K562 (cell line): ENCODE measurements around the gene TALDO1. TPM values are rescaled to one million over a fixed set of nuclear protein-coding genes. Genes with fewer than 3 reads are reported as not detected.

Experiments
- ATAC-seq: fragments of 200-7000 bp; cut with Tn5 transposase; 3 replicates; pipeline ENCODE4 v1.9.1; 2020; ENCODE audit warnings: moderate library complexity
- BruUV-seq: library from RNA; stranded (reverse); fragments of 400-500 nt; replicated peaks from 2 replicates; lab custom pipeline; 2021; lab: Mats Ljungman, UMichigan
- CTCF ChIA-PET: fragments of 300-600 bp; formaldehyde crosslinking; extraction: SDS; loops from one replicate; lab custom pipeline; 2021; ENCODE audit warnings: low intra/inter-chr PET ratio; lab: Yijun Ruan, JAX
- POLR2A ChIA-PET: fragments of 300-600, 350-650 bp; sonication (Branson Sonifier 250); formaldehyde crosslinking; extraction: SDS; loops from one replicate; lab custom pipeline; 2021; ENCODE audit warnings: antibody characterized with exemption, inconsistent platforms; lab: Yijun Ruan, JAX
- DNase-seq, 4 experiments: peaks; one replicate each; pipeline versions ENCODE4 v3.0.0 to v3.0.0-alpha.2; 2011 to 2018; ENCODE audit warnings: low spot score in 3 of 4, mixed read lengths in 3 of 4; ENCODE audit errors: extremely low read depth in 1 of 4
- FAIRE-seq: peaks from 2 replicates; lab custom pipeline; 2011; peaks lifted over from hg19 to GRCh38; lab: Jason Lieb, UNC
- H2AFZ ChIP-seq: 2 replicates; pipeline ENCODE4 v1.6.0; 2011; ENCODE audit warnings: low read depth, low read length, control low read depth, inconsistent platforms
- H3K27ac ChIP-seq: fragments of 200-600 bp; 3 replicates; pipeline ENCODE4 v1.8.0; 2011; ENCODE audit warnings: low read depth, mild to moderate bottlenecking, control low read depth, inconsistent platforms, low read length, moderate library complexity, mixed read lengths; ENCODE audit errors: extremely low read depth
- H3K27me3 ChIP-seq, 2 experiments: fragments of 300-600 bp in 1 of 2; 2 replicates in 1 of 2; 3 replicates in 1 of 2; pipeline versions ENCODE4 v1.6.0 to v1.8.0; 2011; ENCODE audit warnings: inconsistent platforms in 2 of 2, low read length in 2 of 2, mild to moderate bottlenecking in 1 of 2, mixed read lengths in 1 of 2, moderate library complexity in 1 of 2; ENCODE audit not compliant: control insufficient read depth in 2 of 2, insufficient read depth in 2 of 2
- H3K36me3 ChIP-seq: fragments of 300-600 bp; 3 replicates; pipeline ENCODE4 v1.8.0; 2011; ENCODE audit warnings: mild to moderate bottlenecking, low read length, inconsistent platforms; ENCODE audit not compliant: control insufficient read depth, insufficient read depth
- H3K4me1 ChIP-seq, 2 experiments: fragments of 200-600 bp in 1 of 2; replicated peaks in 1 of 2; 2 replicates in 1 of 2; 3 replicates in 1 of 2; pipeline versions ENCODE4 v1.5.1 to v1.8.0; 2011; ENCODE audit warnings: inconsistent platforms in 2 of 2, low read length in 2 of 2, mild to moderate bottlenecking in 1 of 2, mixed read lengths in 1 of 2, moderate library complexity in 1 of 2; ENCODE audit not compliant: control insufficient read depth in 2 of 2, insufficient read depth in 2 of 2
- H3K4me2 ChIP-seq: 2 replicates; pipeline ENCODE4 v1.6.1; 2011; ENCODE audit warnings: low read length, control low read depth, inconsistent platforms, mixed read lengths; ENCODE audit not compliant: insufficient read depth
- H3K4me3 ChIP-seq: fragments of 200-600 bp; sonication (generic), shearing (Covaris generic); 2 replicates; pipeline ENCODE4 v1.5.1; 2016; ENCODE audit warnings: control low read depth, inconsistent platforms
- H3K79me2 ChIP-seq: fragments of 200-600 bp; 3 replicates; pipeline ENCODE4 v1.8.0; 2011; ENCODE audit warnings: low read length, inconsistent platforms; ENCODE audit not compliant: control insufficient read depth, insufficient read depth
- H3K9ac ChIP-seq, 2 experiments: 2 replicates each; pipeline versions ENCODE4 v1.6.0 to v1.6.1; 2011; ENCODE audit warnings: low read depth in 2 of 2, low read length in 2 of 2, control low read depth in 1 of 2, inconsistent platforms in 1 of 2, mild to moderate bottlenecking in 1 of 2, mixed read lengths in 1 of 2; ENCODE audit not compliant: insufficient read depth in 1 of 2
- H3K9me1 ChIP-seq: one replicate; pipeline ENCODE4 v1.6.0; 2011; ENCODE audit warnings: inconsistent platforms, mild to moderate bottlenecking, low read length, moderate library complexity; ENCODE audit not compliant: control insufficient read depth, insufficient read depth
- H3K9me3 ChIP-seq: replicated peaks from 2 replicates; pipeline ENCODE4 v1.5.1; 2011; ENCODE audit warnings: low read depth, low read length, inconsistent platforms; ENCODE audit not compliant: control insufficient read depth, insufficient read depth
- H4K20me1 ChIP-seq: replicated peaks from 2 replicates; pipeline ENCODE4 v1.6.1; 2011; ENCODE audit warnings: low read length, inconsistent platforms, mixed read lengths; ENCODE audit not compliant: control insufficient read depth, insufficient read depth
- CTCFL ChIP-seq: IDR thresholded peaks from 2 replicates; pipeline ENCODE4 v1.6.1; 2011; ENCODE audit warnings: borderline replicate concordance, low read depth, mild to moderate bottlenecking, moderate library complexity, low read length; ENCODE audit not compliant: insufficient read depth, poor library complexity, severe bottlenecking
- ETV1 ChIP-seq: fragments of 450-650 bp; conservative IDR thresholded peaks from 2 replicates; pipeline ENCODE4 v1.6.1; 2016; ENCODE audit warnings: missing genetic modification characterization, control low read depth, low read depth, missing compliant biosample characterization
- POLR2AphosphoS5 ChIP-seq: IDR thresholded peaks from 2 replicates; pipeline ENCODE4 v1.6.1; 2011; ENCODE audit warnings: mild to moderate bottlenecking, low read depth, low read length, moderate library complexity; ENCODE audit not compliant: control insufficient read depth, insufficient read depth
- RBFOX2 ChIP-seq: fragments of 200-400 bp; formaldehyde crosslinking; IDR thresholded peaks from 2 replicates; pipeline ENCODE4 v1.6.1; 2017; ENCODE audit warnings: low read depth, mild to moderate bottlenecking, low read length, moderate library complexity
- ZNF518B ChIP-seq: fragments of 250-450 bp; sonication (Bioruptor Pico); IDR thresholded peaks from 2 replicates; pipeline ENCODE4 v1.5.0; 2021; ENCODE audit warnings: mild to moderate bottlenecking, moderate library complexity
- WGBS: fragments of 100-300 bp; shearing (Covaris generic); methylation state at CpG from one replicate; pipeline ENCODE4 v1.1.6; 2016; ENCODE audit warnings: low coverage, mixed read lengths; ENCODE audit not compliant: insufficient coverage; ENCODE audit errors: missing lambda C conversion rate; 5-methylcytosine and 5-hydroxymethylcytosine counted together
- in situ Hi-C: fragments of 300-500 bp; cut with MboI; formaldehyde crosslinking; loops from 4 replicates; pipeline ENCODE4 v1.15.0; 2018; ENCODE audit warnings: inconsistent platforms, mixed read lengths
- intact Hi-C: fragments of 100-400 bp; cut with micrococcal nuclease; formaldehyde crosslinking; loops from 2 replicates; pipeline ENCODE4 v1.14.2; 2022
- polyA plus RNA-seq, 8 experiments: library from polyadenylated mRNA; depleted of rRNA in 4 of 8; stranded (reverse) in 5 of 8; unstranded in 3 of 8; fragments of >200 nt; fragmentation: Nextera tagmentation in 2 of 8; fragmentation: Illumina TruSeq in 1 of 8; extraction: Ambion mirVana in 2 of 8; extraction: Trizol in 1 of 8; gene quantifications; 2 replicates each; pipeline versions ENCODE4 v1.2.1 to v1.2.3, GENCODE V29; 2011 to 2014; ENCODE audit warnings: inconsistent platforms in 1 of 8, missing spikeins in 1 of 8
- total RNA-seq, 7 experiments: library from RNA; depleted of rRNA in 6 of 7; stranded (reverse); fragments of >200 nt in 6 of 7; fragmentation: Illumina TruSeq in 2 of 7; extraction: Trizol in 2 of 7; gene quantifications; 2 replicates each; pipeline versions ENCODE4 v1.2.1 to v1.2.3, GENCODE V29; 2011 to 2021; ENCODE audit warnings: low replicate concordance in 1 of 7

TALDO1 gene
- total and polyA plus RNA-seq, 9 of the 15 experiments (the other 6 are each of a cell fraction or from before 2014, with no cell fraction given) = 260 to 541 (median 441) TPM

GRCh38 chr11:773425-773824 lies 26.2 kb downstream of the TALDO1 start:
- Histone ChIP-seq H3K27ac (no peak overlapping the region; the same call in 2 of the 3 replicates), H3K9me1 (peaks cover 6% of the 10 kb centered on the region), H3K9ac (peak overlapping the region in 1 of 2 experiments; percentile 65; a peak in 2 of 4 replicates), H3K4me3 (no peak overlapping the region), H3K4me2 (no peak overlapping the region), H3K79me2 (peaks cover 75% of the 10 kb centered on the region), H2AFZ (no peak overlapping the region), H3K9me3 (no peaks in the 10 kb centered on the region; the same call in 1 of the 2 replicates), H3K36me3 (peaks cover 62% of the 10 kb centered on the region), H4K20me1 (peaks cover 28% of the 10 kb centered on the region), H3K27me3 (no peaks in the 10 kb centered on the region), H3K4me1 (peaks cover 15 to 82% of the 10 kb centered on the region in 2 experiments)
- TF ChIP-seq ETV1 (no peak), RBFOX2 (peak; percentile 28; the same call in 1 of the 2 replicates)
- ChIA-PET POLR2A (interaction anchor here (0.7 to 1.0 kb wide), 2 partner anchors 11 to 22 kb away, joined by 3 to 4 read pairs; no protein-coding TSS in a partner anchor), CTCF (no interaction called here)
- 100% methylated on average over 2 of the region's 5 CpGs for WGBS
- intact Hi-C loops (no loop called here), in situ Hi-C loops (no loop called here)
- no peak for DNase-seq
- FAIRE-seq = no peak
- no TSS peak for BruUV-seq
- ATAC-seq = no peak

GRCh38 chr11:773830-774229 lies 26.6 kb downstream of the TALDO1 start:
- Histone ChIP-seq H3K4me1 (peaks cover 16 to 86% of the 10 kb centered on the region in 2 experiments), H3K36me3 (peaks cover 66% of the 10 kb centered on the region), H3K4me3 (no peak overlapping the region), H3K27ac (no peak overlapping the region; the same call in 2 of the 3 replicates), H2AFZ (no peak overlapping the region), H3K9me1 (peaks cover 6% of the 10 kb centered on the region), H3K4me2 (no peak overlapping the region), H3K9me3 (no peaks in the 10 kb centered on the region; the same call in 1 of the 2 replicates), H3K27me3 (no peaks in the 10 kb centered on the region), H3K9ac (peak overlapping the region in 1 of 2 experiments; percentile 65; a peak in 2 of 4 replicates), H3K79me2 (peaks cover 79% of the 10 kb centered on the region), H4K20me1 (peaks cover 28% of the 10 kb centered on the region)
- FAIRE-seq (no peak), ATAC-seq (no peak), DNase-seq (no peak)
- in situ Hi-C loops = no loop called here
- TF ChIP-seq CTCFL = no peak
- TF ChIP-seq ZNF518B (CRISPR knock-in tag) = no peak
- TF ChIP-seq POLR2AphosphoS5 = 0 out of 2 replicates have a peak, but pooled peaks have one; percentile 17
- ChIA-PET CTCF (no interaction called here), POLR2A (interaction anchor here (0.7 to 1.0 kb wide), 2 partner anchors 12 to 21 kb away, joined by 3 to 4 read pairs; no protein-coding TSS in a partner anchor)
- 96% methylated on average over 9 of the region's 9 CpGs for WGBS
- no TSS peak for BruUV-seq
- intact Hi-C loops = no loop called here
